GM21526 (cell line): Measurements from ENCODE around the gene SPTLC3.
A peak's percentile ranks its signal among the peaks of the same experiment; 100 is the strongest.
"Not testable (repeated sequence)": the region's sequence is repeated elsewhere in the genome, so short reads cannot be mapped to it uniquely, and the experiment has no call there.

Experiments used
- ATAC-seq: cut with Tn5 transposase; IDR thresholded peaks from one replicate; pipeline ENCODE4 v1.9.1; 2021; ENCODE audit warnings: moderate library complexity; ENCODE audit not compliant: unreplicated experiment, low FRiP score

Gene SPTLC3

DNA sequence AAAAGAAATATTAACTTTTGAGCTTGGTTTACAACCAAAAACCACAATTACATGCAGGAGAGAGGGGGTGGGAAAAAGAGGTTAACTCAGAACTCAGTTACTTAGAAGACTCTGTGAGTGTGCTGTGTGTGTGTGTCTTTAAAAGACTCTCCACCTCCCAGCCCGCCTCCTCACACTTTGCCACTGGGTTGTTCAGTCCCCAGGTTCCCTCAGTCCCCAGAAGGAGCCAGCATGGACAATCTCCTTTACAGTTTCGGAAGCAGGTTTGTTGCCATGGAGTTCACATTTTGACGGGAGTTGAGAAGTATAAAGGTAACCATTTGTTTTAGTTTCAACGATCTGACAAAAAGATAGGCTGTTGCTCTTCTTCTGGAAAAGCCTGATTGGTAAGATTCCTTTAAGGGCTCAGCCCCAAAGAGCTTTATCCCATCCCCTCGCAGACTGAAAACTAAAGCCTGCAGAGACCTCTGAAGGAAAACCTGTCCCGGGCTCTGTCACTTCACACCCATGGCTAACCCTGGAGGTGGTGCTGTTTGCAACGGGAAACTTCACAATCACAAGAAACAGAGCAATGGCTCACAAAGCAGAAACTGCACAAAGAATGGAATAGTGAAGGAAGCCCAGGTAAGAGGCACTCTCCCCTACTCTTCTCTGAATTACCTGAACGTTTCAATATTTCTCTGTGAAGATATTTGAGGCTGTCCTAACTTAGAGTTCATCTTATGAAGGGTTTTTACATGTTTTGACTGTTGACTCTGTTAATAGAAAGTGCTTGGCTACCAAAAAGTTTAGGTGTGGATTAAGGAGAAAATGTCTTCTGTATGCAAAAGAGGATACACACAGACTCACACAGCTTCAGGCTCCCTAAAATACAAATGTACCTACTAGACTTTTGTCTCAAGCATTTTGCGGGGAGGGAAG, at the start of gene SPTLC3:
Gene SPTLC3 (plus strand): TSS at position 212 of the 921 bp plus-strand sequence. CDS start 296 bp downstream, at position 508.
- ATAC-seq, result peak; percentile 43

DNA sequence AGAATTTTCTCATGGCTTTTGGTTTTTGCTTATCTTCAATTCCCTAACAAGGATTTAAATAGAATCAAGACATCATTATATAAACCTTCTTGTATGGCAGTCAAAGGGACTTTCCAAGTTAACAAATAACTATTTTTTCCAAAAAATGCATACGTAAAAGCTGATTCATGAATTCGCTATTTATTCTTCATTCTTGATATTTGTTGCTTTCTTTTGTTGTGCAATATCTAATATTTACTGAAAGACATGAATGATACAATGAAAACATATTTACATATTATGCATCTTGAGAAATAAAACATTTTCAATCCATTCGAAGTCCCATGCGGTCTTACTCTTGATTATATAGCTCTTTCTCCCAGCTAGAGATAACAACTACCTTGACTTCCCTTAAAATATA, 47.0 kb upstream of the SPTLC3 start:
- no peak for ATAC-seq

DNA sequence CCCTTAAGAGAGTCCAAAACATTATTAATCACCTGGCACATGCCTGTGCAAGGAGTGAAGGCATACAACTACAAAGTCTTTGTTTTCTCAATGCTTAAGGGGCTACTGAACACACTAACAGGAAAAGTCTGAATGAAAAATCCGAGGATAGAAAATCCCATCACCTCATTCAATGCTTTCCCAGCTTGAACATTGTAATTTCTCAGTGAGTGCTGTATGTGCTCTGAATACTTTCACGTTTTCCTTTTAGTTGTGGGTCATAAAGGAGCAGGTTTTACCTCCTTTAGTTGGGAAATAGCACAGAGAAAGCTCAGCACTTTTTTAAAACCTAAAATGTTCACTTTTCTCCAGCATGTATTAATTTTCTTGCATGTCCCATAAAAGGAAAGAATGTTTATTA, 45.9 kb upstream of the SPTLC3 start:
- no peak for ATAC-seq

DNA sequence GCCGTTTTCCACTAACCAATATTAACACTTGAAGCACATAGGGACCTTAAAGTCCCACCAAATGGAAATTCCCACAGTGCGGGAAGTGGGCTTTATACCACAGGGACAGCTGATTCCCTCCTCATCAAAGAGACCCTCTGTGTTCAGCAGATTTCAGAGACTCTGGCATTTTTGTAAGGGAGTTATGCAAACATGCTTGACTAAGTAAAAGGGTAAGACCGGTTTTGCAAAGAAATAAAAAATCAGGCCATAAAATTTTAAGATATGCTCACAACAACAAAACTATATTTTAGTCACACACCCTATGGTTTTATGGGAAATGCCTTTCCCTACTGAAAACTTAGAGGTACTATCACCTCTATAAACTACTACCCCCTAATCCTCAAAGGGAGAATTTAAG, 45.4 kb upstream of the SPTLC3 start:
- ATAC-seq, result no peak

DNA sequence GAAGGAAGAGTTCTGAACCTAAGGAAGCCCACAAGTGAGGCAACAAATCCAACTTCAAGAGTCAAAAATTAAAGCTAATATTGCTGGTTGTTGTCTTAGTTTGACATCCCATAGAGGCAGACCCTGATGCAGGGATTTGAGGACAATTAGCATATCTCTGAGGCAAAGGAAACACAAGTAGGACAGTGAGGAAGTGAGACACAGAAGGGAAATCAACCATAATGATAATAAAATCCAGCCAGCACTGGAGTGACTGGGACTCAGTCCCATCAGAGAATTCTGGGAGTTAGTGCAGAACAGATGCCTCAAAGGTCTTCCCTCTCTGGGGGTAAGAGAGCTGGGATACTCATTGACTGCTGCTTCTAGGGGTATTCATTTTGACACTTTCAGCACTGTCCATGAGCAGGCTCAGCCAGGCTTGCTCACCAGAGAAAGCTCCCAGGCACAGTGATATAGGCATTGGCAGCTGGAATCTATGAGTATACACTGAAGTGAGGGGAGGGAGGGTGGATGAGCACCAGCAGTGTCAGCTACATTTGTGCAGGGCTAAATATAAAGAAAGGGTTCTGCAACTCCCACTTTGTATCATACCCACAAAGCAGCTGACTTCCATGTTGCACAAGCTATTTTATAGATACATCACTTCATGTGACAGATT, 43.4 kb upstream of the SPTLC3 start:
- no peak for ATAC-seq

DNA sequence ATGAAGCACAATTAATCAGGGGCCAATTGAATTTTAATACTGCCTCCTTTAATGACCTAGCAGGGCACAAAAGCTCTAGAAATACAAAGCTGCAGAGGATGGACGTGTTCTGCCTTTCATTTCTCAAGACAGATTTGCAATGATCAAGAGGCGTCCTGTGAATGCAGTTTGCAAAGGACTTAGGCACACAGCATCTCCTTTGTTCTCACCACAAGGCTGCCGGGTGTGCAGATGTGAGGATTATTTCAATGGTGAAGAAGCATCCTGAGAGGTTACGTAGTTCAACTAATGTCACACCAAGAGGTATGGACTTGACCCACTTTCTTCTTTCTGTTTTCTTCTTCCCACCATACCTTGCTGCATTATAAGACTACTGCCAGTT, 42.9 kb upstream of the SPTLC3 start:
- ATAC-seq, result no peak

DNA sequence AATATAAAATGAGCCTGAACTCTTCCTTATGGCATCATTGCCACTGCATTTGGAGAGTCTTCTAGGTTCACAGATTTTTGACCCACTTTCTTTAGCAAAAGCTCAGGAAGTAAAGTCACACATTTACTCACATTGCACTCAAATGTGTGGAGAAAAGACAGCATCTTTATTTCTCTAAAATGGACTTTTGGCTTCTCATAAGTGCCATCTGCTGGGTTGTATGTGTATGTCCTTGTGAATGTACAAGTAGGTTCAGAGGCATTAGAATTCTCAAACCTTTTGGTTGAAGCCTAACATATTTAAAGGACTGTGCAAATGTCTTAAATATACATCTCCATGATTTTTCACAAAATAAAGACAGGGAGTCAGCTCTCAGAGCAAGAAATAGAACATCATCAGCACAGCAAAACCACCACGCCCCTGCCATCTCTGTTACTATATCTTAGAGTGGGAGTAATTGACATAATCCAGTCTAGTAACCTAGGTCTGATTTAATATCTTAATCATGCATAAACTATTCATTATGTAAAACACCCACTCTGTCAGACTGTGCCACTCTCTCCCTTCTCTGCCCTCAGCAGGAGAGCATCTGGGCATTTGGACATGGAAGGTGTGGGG, 42.2 kb upstream of the SPTLC3 start:
- ATAC-seq, result no peak

DNA sequence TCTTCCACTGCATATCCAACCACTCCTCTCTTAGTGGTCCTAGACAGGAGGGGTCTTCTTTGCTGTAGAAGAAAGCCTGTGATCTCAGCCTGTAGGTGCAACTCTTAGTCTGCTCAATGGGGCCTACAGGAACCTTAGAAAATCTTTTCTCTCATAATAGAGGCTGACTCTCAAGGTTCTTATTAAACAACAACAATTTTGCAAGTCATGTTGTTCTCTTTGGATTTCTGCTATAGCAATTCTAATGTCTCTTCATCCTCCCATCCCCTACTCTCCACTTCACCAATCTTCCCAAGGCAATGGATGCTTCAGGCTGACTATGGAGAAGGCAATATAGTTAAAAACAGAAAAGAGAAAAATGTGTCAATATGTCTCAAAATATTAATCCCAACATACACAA, 40.8 kb upstream of the SPTLC3 start:
- no peak for ATAC-seq

DNA sequence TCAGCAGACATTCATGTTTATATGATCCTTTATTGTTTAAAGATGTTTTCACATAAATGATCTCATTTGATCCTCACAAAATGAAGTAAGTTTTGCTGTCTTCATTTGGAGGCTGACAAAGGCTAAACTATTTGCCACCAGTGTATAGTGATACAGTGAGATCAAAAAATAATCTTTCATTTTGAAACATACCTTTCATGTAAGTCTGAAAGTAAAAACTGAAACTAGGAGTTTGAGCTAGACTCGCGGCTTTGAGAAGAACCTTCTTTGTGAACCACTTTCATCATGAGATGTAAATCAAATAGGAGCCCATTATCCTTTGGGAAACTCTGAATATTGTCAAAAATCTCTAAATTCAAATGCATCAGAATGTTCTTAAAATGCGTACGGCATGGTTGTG, 40.3 kb upstream of the SPTLC3 start:
- ATAC-seq, result no peak

DNA sequence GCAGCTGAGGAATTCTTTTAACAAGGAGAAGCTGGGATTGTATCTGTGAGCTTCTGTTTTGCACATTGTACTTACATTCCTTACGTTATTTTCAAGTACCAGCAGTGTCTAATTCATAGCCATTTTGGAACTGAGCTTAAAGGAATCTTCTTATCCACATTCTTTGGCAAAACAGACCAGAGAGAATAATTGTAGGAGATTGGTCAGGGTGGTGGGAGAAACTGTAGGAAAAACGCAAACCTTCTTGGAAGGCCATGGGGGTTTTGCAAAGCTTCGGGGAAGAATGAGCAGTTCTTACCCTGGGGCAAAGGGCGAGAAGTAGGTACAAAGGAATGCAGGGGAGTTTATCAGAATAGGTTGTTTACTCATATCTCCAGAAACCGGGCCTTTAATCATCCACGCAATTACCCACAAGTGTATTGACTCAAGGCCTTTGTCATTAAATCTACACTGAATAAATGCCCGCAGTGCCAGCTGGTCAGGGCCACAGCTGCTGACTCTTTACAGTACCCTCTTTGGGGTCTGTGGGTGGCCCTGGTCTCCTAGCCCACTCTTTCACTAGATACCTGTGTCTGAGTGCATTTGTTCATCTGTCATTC, 39.6 kb upstream of the SPTLC3 start:
- no peak for ATAC-seq

DNA sequence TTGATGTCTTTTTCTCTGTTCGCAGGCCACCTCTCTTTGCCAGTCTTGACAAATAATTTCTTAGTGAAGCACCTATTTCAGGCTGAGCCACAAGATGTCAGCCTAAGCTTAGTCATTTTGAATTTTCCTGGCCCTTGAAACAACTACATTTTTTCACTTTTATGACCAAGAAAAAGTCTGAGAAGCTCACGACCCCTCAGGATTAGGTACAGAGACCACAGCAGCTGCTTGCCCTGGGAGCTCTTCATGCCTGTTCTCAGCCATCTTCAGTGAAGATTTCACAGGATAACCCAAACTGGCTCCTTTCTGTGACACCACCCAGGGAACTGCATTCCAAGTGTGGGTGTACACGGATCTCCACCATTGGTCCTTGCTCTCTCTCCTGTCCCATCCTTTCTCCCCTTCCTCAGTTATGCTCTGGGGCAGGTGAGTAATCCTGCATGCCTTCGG, 38.4 kb upstream of the SPTLC3 start:
- no peak for ATAC-seq

DNA sequence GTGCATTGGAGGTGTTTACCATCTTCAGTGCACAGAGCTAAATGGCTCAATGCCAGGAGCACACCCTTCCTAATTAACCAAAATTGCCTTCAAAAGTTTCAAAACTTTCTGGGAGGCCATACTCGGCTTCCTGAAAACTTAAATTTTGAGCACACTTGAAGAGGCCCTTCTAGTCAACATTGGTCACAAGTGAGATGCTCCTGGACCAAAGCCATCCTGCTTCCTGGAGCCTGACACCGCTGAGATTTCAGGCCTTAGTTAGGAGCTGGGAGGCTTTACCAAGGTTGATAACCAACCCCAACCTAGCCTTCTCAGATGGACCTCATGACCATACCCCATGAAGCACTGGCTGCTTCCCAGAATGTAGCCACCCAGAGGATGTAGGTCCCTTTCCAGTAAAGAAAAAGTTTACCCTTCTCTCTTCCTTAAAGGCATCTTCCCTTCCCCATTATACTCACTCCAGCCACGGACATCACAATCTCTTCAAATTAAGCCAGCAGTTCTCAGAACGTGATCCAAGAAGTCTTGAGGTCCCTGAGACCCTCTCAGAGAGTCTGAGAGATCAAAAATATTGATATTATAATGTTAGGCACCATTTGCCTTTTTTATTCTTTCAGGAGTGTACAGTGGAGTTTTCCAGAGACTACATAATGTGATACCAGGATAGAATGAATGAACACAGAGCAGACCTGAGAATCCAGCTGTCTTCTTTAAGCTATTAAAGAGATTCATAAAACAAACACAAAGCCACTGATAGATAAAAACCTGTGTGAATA, 32.8 kb upstream of the SPTLC3 start:
- ATAC-seq, result no peak

DNA sequence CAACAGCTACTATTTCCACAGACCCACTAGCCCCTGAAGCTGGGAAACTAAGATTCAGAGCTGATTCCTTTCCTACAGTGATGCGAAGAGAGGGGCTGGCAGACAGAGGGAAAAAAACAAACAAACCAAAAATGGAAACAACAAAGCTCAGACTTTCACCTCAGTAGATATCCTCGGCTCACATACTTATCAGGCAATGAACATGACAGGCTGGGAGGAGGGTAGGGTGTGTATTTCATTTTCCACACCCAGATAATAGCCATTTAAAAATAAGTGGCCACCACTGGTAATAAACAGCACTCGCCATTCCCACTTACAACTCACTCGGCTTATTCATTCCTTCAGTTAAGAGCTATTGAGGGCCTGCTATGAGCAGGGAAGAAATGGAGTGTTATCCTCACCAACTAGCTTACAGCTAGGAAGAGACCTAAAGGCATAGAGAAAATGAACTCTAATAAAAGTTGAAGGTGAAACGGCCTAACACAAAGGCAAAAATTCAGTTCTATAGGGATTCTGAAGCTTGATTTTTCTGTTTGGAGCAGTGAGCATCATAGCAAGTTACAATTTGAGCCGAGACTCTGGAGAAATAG, 32.0 kb upstream of the SPTLC3 start:
- no peak for ATAC-seq

DNA sequence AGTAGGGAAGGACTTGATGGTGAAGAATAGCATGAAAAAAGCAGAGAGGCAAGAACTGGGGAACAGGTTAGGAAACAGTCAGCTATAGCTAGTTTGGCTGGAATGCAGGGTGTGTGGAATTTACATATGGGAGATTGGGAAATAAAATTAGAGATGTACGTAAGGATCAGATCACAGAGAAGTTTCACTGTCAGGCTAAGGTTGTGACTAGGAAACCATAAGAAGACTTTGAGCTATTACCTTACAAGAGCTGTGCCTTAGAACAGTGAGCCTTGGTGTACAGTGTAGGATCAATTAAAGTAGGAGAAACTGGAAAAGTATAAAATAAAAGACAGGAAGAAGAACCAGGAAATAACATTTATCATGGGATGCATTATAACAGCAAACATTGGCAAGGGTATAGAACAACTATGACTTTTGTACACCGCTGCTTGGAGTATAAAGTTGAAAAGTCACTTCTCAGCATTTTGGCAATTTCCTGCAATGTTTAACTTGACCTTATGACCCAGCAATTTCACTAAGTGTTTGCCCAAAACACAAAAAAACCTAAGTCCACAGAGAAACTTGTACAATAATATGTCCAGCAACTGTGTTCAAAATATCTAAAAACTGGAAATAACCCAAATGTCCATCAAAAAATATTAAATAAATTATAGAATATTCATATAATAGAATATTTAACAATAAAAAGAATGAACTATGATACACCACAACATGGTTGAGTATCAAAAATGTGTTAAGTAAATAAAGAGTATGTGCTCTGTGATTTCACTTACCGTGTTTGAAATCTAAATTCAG, 31.2 kb upstream of the SPTLC3 start:
- ATAC-seq, result no peak

DNA sequence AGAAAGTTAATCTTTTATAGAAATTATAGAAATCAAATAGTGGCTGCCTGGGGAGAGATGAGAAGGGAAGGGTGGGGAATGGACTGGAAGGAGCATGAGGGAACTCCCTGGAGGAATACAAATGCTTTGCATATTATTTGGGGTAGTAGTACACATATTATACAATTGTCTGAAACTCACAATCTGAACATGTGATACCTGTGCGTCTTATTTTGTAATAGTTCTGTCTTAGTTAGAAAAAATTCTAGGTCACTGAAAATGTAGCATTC, 30.7 kb upstream of the SPTLC3 start:
- ATAC-seq, result no peak

DNA sequence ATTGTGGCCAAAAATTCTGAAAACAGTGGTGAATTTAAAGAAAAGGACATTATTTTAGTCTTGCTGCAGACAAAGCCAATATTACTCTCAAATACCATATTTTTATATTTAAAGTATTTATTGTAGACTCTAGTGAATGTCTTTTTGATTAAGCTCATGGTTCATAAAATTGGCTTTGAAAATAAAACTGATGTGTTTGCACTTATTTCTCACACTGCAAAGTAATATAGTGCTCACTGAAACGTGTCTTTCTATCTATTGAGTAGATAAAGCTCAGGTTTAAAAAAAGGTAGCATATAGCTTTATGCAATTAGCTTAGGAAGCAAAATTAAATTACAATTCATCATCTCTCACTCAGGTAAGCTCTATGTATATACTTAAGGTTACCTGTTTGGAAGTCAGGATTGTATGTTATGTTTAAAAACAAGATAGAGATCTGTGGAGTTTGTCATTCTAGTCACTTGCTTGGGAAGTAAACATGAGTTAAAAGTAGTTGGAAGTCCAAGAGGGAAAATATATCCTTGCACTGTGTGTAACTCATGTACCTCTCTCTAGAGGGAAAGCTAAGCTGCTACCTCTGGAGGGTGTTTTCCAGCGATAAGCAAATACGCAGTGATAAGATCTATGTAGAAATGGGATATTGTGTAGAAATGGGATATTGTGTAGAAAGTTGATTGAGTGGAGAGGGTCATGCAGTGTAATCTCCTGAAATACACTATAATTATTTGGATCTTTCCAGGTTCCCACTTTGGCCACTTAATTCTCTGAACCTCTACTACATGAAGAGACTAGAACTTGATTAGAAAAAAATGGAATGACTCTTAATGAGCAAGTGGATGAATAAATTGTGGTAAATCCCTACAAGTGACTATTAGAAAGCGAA, 29.9 kb upstream of the SPTLC3 start:
- no peak for ATAC-seq

DNA sequence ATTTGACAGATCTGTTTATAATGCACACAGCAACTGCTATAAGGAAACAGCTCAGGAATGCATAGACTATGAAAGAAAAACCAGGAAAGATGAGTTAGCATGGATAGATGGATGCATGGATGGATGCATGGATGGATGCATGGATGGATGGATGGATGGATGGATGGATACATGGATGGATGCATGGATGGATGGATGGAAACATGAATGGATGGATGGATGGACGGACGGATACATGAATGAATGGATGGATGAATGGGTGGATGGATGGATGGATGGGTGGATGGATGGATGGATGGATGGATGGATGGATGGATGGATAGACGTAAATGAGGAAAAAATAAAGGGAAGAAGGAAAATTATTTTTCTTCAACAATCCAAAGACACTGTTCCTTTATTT, 29.1 kb upstream of the SPTLC3 start:
- not testable (repeated sequence) for ATAC-seq

DNA sequence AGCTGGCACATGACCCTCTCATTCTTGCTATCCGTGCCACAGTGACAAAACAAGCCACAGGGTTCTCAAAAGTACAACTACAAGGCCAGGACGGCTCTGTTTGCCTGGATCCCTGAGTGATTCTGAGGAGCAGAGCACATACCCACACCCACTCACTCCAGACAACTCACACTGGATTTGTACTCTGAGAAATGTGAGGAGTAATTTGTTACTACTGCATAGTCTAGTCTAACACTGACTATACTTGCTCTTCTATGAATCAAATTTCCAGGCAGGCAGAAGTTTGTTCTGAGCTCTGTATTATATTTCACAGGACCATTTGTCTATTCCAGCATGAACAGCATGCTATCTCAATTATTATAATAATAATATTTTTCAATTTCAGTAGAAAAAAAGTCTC, 26.7 kb upstream of the SPTLC3 start:
- no peak for ATAC-seq
